Panc1 (cell line): ENCODE measurements around the gene SYNPO2L.

Experiments
- CTCF ChIP-seq: fragments of 450-650 bp; IDR thresholded peaks from 2 replicates; pipeline ENCODE4 v1.5.1; 2017; ENCODE audit warnings: mild to moderate bottlenecking
- POLR2AphosphoS5 ChIP-seq: IDR thresholded peaks from 2 replicates; pipeline ENCODE4 v1.6.1; 2012; ENCODE audit warnings: mild to moderate bottlenecking, low read depth, low read length, moderate library complexity
- REST ChIP-seq, 2 experiments: IDR thresholded peaks; 2 replicates each; pipeline ENCODE4 v1.6.1; 2011 to 2012; ENCODE audit warnings: low read depth in 2 of 2, control low read depth in 1 of 2, low read length in 1 of 2, mild to moderate bottlenecking in 1 of 2, moderate library complexity in 1 of 2; ENCODE audit not compliant: insufficient read depth in 1 of 2

DNA sequence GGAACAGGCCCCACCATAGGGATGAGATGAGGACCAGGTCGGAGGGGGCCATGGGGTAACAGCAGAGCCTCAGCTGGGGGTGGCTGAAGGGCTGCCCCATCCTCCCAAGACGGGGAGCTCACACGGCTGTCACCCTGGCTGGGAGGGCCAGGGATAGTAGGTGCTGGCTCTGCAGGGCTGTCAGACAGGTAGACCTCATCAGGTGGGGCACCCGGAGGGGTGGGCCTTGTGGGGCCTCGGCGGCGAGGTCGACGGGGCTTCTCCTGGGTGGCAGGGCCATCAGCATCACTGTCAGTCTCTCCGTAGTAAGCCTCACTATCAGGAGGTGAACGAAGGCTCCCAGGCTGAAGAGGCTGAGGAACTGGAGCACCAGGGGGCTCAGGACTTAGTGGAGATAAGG lies 2.6 kb downstream of the SYNPO2L start:
- TF ChIP-seq CTCF = no peak
- no peak for TF ChIP-seq REST (IDR thresholded peaks at IDR 0.05; ENCODE audit: insufficient read depth in 1 of 2, low read depth in 2 of 2, low read length in 1 of 2)
- TF ChIP-seq POLR2AphosphoS5 = no peak
